ENCODE results near the gene CRELD2. TPM values are rescaled to one million over a fixed set of nuclear protein-coding genes. Genes with fewer than 3 reads are reported as not detected.
"Not testable (repeated sequence)": the region's sequence is repeated elsewhere in the genome, so short reads cannot be mapped to it uniquely, and the experiment has no call there.

The CRELD2 gene
- total RNA-seq, 1 experiment from 2014 or later, result 49.7 TPM

GRCh38 chr22:49945042-49945794, 26.8 kb downstream of the CRELD2 start:
- not testable (repeated sequence) for DNase-seq (ENCODE audit: low read depth)

GRCh38 chr22:49946612-49947295, 28.3 kb downstream of the CRELD2 start:
- no peak for DNase-seq (ENCODE audit: low read depth)

GRCh38 chr22:49947296-49947622, 28.8 kb downstream of the CRELD2 start:
- no peak for DNase-seq (ENCODE audit: low read depth)

- no peak for DNase-seq (ENCODE audit: low read depth)
Measured at GRCh38 chr22:49948116-49948957, 29.9 kb downstream of the CRELD2 start.

- no peak for DNase-seq (ENCODE audit: low read depth)
Measured at GRCh38 chr22:49948958-49949913, 30.8 kb downstream of the CRELD2 start.

GRCh38 chr22:49949914-49950292, 31.5 kb downstream of the CRELD2 start:
- DNase-seq (ENCODE audit: low read depth), result no peak

GRCh38 chr22:49950396-49950994, 32.1 kb downstream of the CRELD2 start:
- no peak for DNase-seq (ENCODE audit: low read depth)

- no peak for DNase-seq (ENCODE audit: low read depth)
Measured at GRCh38 chr22:49951000-49951677, 32.7 kb downstream of the CRELD2 start.

- no peak for DNase-seq (ENCODE audit: low read depth)
Measured at GRCh38 chr22:49951678-49951985, 33.2 kb downstream of the CRELD2 start.

GRCh38 chr22:49951986-49952896, 33.8 kb downstream of the CRELD2 start:
- no peak for DNase-seq (ENCODE audit: low read depth)

- no peak for DNase-seq (ENCODE audit: low read depth)
Measured at GRCh38 chr22:49953027-49953679, 34.7 kb downstream of the CRELD2 start.

GRCh38 chr22:49953680-49954344, 35.4 kb downstream of the CRELD2 start:
- no peak for DNase-seq (ENCODE audit: low read depth)

- no peak for DNase-seq (ENCODE audit: low read depth)
Measured at GRCh38 chr22:49954354-49954753, 35.9 kb downstream of the CRELD2 start.

GRCh38 chr22:49954991-49955580, 36.7 kb downstream of the CRELD2 start:
- DNase-seq (ENCODE audit: low read depth), result no peak

- no peak for DNase-seq (ENCODE audit: low read depth)
Measured at GRCh38 chr22:49955581-49956417, 37.4 kb downstream of the CRELD2 start.

- no peak for DNase-seq (ENCODE audit: low read depth)
Measured at GRCh38 chr22:49956418-49956770, 38.0 kb downstream of the CRELD2 start.
